Neutrophil (primary cell): ENCODE data around the gene SLC25A36.

ENCODE experiments used
- H3K27ac ChIP-seq: fragments of 200-600 bp; sonication (generic); 2 replicates; pipeline ENCODE4 v1.5.1; 2016; ENCODE audit warnings: mild to moderate bottlenecking, moderate library complexity
- H3K27me3 ChIP-seq: fragments of 200-600 bp; sonication (generic); 2 replicates; pipeline ENCODE4 v1.6.0; 2016; ENCODE audit warnings: mild to moderate bottlenecking
- H3K36me3 ChIP-seq: fragments of 200-600 bp; sonication (generic); 2 replicates; pipeline ENCODE4 v1.5.1; 2017
- H3K4me1 ChIP-seq, 2 experiments: fragments of 200-600 bp in 1 of 2; sonication (generic) in 1 of 2; 1 replicate in 1 of 2; 2 replicates in 1 of 2; pipeline versions ENCODE4 v1.5.1 to v1.6.1; 2013 to 2016; ENCODE audit warnings: low read depth in 1 of 2, low read length in 1 of 2, mild to moderate bottlenecking in 1 of 2, moderate library complexity in 1 of 2; ENCODE audit not compliant: control insufficient read depth in 1 of 2, insufficient read depth in 1 of 2
- H3K4me3 ChIP-seq, 2 experiments: fragments of 200-600 bp in 1 of 2; sonication (generic) in 1 of 2; 1 replicate in 1 of 2; 2 replicates in 1 of 2; pipeline ENCODE4 v1.5.1; 2013 to 2016; ENCODE audit warnings: low read depth in 1 of 2, low read length in 1 of 2, mild to moderate bottlenecking in 1 of 2, moderate library complexity in 1 of 2
- H3K9me3 ChIP-seq: fragments of 200-600 bp; sonication (generic); 2 replicates; pipeline ENCODE4 v1.5.1; 2016
- CTCF ChIP-seq: fragments of 200-600 bp; sonication (generic); IDR thresholded peaks from 2 replicates; pipeline ENCODE4 v1.5.1; 2016; ENCODE audit warnings: antibody characterized with exemption

The SLC25A36 gene

GRCh38 chr3:140924097-140924873, 17.4 kb upstream of the SLC25A36 start:
- Histone ChIP-seq H3K4me3 (no peak overlapping the region), H3K27ac (no peak overlapping the region), H3K4me1 (no peaks in the 10 kb centered on the region), H3K36me3 (no peaks in the 10 kb centered on the region), H3K27me3 (peaks cover 10% of the 10 kb centered on the region), H3K9me3 (no peaks in the 10 kb centered on the region)
- TF ChIP-seq CTCF = no peak

- Histone ChIP-seq H3K27me3 (peaks cover 12% of the 10 kb centered on the region), H3K36me3 (no peaks in the 10 kb centered on the region), H3K4me3 (no peak overlapping the region), H3K4me1 (no peaks in the 10 kb centered on the region), H3K9me3 (no peaks in the 10 kb centered on the region), H3K27ac (no peak overlapping the region)
- TF ChIP-seq CTCF = no peak
Measured at GRCh38 chr3:140927279-140928069, 14.2 kb upstream of the SLC25A36 start.

GRCh38 chr3:140929446-140929845, 12.2 kb upstream of the SLC25A36 start:
- H3K27me3 ChIP-seq = peaks cover 12% of the 10 kb centered on the region
- no peaks in the 10 kb centered on the region for H3K9me3 ChIP-seq
- no peaks in the 10 kb centered on the region for H3K36me3 ChIP-seq
- no peak overlapping the region for H3K27ac ChIP-seq
- no peak overlapping the region for H3K4me3 ChIP-seq
- no peak for TF ChIP-seq CTCF
- H3K4me1 ChIP-seq = no peaks in the 10 kb centered on the region

GRCh38 chr3:140931016-140931454, 10.6 kb upstream of the SLC25A36 start:
- Histone ChIP-seq H3K27me3 (peaks cover 12% of the 10 kb centered on the region), H3K4me1 (no peaks in the 10 kb centered on the region), H3K27ac (no peak overlapping the region), H3K9me3 (no peaks in the 10 kb centered on the region), H3K4me3 (no peak overlapping the region), H3K36me3 (no peaks in the 10 kb centered on the region)
- TF ChIP-seq CTCF = no peak

GRCh38 chr3:140931801-140932200, 9.8 kb upstream of the SLC25A36 start:
- H3K4me3 ChIP-seq = no peak overlapping the region
- H3K27ac ChIP-seq = no peak overlapping the region
- H3K36me3 ChIP-seq = no peaks in the 10 kb centered on the region
- peaks cover 12% of the 10 kb centered on the region for H3K27me3 ChIP-seq
- H3K4me1 ChIP-seq = no peaks in the 10 kb centered on the region
- no peaks in the 10 kb centered on the region for H3K9me3 ChIP-seq
- TF ChIP-seq CTCF = no peak
